Neural crest cell (in vitro differentiated cells): ENCODE results near the gene ZFAND3. TPM values are rescaled to one million over a fixed set of nuclear protein-coding genes. Genes with fewer than 3 reads are reported as not detected.

Source experiments
- DNase-seq: peaks from one replicate; pipeline ENCODE4 v3.0.0; 2021; ENCODE audit warnings: low read depth, mixed read lengths, low spot score
- H3K27ac Mint-ChIP-seq: one replicate; pipeline ENCODE4 v1.8.0; 2021; ENCODE audit warnings: mild to moderate bottlenecking, mixed read lengths; ENCODE audit not compliant: unreplicated experiment
- H3K27me3 Mint-ChIP-seq: 2 replicates; pipeline ENCODE4 v1.8.0; 2021; ENCODE audit warnings: low read depth, mild to moderate bottlenecking, mixed read lengths
- H3K36me3 Mint-ChIP-seq: 2 replicates; pipeline ENCODE4 v1.8.0; 2021; ENCODE audit warnings: low read depth, mild to moderate bottlenecking, mixed read lengths
- H3K4me1 Mint-ChIP-seq: 2 replicates; pipeline ENCODE4 v1.8.0; 2021; ENCODE audit warnings: mixed read lengths
- H3K4me3 Mint-ChIP-seq: one replicate; pipeline ENCODE4 v1.8.0; 2021; ENCODE audit warnings: mild to moderate bottlenecking, mixed read lengths
- H3K9me3 Mint-ChIP-seq: 2 replicates; pipeline ENCODE4 v1.8.0; 2021; ENCODE audit warnings: mixed read lengths
- total RNA-seq: library from RNA; stranded (reverse); gene quantifications from 2 replicates; pipeline ENCODE4 v1.2.1, GENCODE V29; 2021
- TF ChIP-seq, protein P1 (sequence below): fragments of 200-600 bp; sonication (generic); conservative IDR thresholded peaks from 2 replicates; pipeline ENCODE4 v1.5.0; 2021; ENCODE audit warnings: antibody characterized with exemption, mild to moderate bottlenecking

Gene ZFAND3
- total RNA-seq, 1 donor from 2014 or later = 65.9 TPM

GRCh38 chr6:37850728-37851285 lies 31.3 kb downstream of the ZFAND3 start:
- TF ChIP-seq, protein P1, sequence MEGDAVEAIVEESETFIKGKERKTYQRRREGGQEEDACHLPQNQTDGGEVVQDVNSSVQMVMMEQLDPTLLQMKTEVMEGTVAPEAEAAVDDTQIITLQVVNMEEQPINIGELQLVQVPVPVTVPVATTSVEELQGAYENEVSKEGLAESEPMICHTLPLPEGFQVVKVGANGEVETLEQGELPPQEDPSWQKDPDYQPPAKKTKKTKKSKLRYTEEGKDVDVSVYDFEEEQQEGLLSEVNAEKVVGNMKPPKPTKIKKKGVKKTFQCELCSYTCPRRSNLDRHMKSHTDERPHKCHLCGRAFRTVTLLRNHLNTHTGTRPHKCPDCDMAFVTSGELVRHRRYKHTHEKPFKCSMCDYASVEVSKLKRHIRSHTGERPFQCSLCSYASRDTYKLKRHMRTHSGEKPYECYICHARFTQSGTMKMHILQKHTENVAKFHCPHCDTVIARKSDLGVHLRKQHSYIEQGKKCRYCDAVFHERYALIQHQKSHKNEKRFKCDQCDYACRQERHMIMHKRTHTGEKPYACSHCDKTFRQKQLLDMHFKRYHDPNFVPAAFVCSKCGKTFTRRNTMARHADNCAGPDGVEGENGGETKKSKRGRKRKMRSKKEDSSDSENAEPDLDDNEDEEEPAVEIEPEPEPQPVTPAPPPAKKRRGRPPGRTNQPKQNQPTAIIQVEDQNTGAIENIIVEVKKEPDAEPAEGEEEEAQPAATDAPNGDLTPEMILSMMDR = no peak
- Mint-ChIP-seq H3K27ac (no peak overlapping the region), H3K27me3 (no peaks in the 10 kb centered on the region), H3K9me3 (no peaks in the 10 kb centered on the region), H3K36me3 (no peaks in the 10 kb centered on the region), H3K4me3 (no peak overlapping the region), H3K4me1 (peaks cover 14% of the 10 kb centered on the region)
- no peak for DNase-seq

- no peak overlapping the region for H3K4me3 Mint-ChIP-seq
- H3K9me3 Mint-ChIP-seq = no peaks in the 10 kb centered on the region
- no peak overlapping the region for H3K27ac Mint-ChIP-seq
- no peak for DNase-seq
- H3K27me3 Mint-ChIP-seq = no peaks in the 10 kb centered on the region
- H3K36me3 Mint-ChIP-seq = no peaks in the 10 kb centered on the region
- TF ChIP-seq, protein P1 = no peak
- H3K4me1 Mint-ChIP-seq = peaks cover 14% of the 10 kb centered on the region
Measured at GRCh38 chr6:37851997-37852524, 32.5 kb downstream of the ZFAND3 start.

DNA sequence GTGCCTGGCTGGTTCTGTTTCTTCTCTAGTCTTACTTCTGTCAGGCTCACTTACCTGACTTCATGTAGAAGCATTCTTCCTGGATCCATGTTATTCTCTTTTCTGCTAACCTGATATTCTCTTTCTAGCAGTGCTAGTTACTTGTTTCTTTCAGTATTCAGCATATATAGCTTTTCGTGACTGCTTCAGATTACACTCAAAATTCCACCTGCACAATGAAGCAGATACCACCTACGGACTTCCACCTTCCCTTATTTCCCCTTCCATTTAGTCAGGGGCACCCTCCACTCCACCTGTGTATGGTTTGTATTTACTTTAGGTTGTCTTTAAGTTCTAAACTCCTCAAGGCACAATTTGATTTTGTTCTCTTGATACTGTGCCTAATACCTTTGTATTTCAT lies 36.8 kb downstream of the ZFAND3 start:
- H3K9me3 Mint-ChIP-seq = no peaks in the 10 kb centered on the region
- no peak overlapping the region for H3K4me3 Mint-ChIP-seq
- H3K36me3 Mint-ChIP-seq = no peaks in the 10 kb centered on the region
- DNase-seq = no peak
- no peaks in the 10 kb centered on the region for H3K27me3 Mint-ChIP-seq
- peaks cover 5% of the 10 kb centered on the region for H3K4me1 Mint-ChIP-seq
- TF ChIP-seq, protein P1 = no peak
- H3K27ac Mint-ChIP-seq = no peak overlapping the region

- H3K4me3 Mint-ChIP-seq = no peak overlapping the region
- no peak overlapping the region for H3K27ac Mint-ChIP-seq
- no peaks in the 10 kb centered on the region for H3K36me3 Mint-ChIP-seq
- TF ChIP-seq, protein P1 = no peak
- peaks cover 5% of the 10 kb centered on the region for H3K4me1 Mint-ChIP-seq
- no peaks in the 10 kb centered on the region for H3K9me3 Mint-ChIP-seq
- DNase-seq = no peak
- no peaks in the 10 kb centered on the region for H3K27me3 Mint-ChIP-seq
Measured at GRCh38 chr6:37858363-37858762, 38.8 kb downstream of the ZFAND3 start.

- Mint-ChIP-seq H3K36me3 (no peaks in the 10 kb centered on the region), H3K27me3 (no peaks in the 10 kb centered on the region), H3K27ac (no peak overlapping the region), H3K4me1 (peaks cover 5% of the 10 kb centered on the region), H3K9me3 (no peaks in the 10 kb centered on the region), H3K4me3 (no peak overlapping the region)
- DNase-seq = peak; percentile 10
- TF ChIP-seq, protein P1 = peak; percentile 78
Measured at GRCh38 chr6:37860226-37860839, 40.8 kb downstream of the ZFAND3 start.
